HCT116 (cell line): Measurements from ENCODE around the gene NF1. TPM values are rescaled to one million over a fixed set of nuclear protein-coding genes. Genes with fewer than 3 reads are reported as not detected.

Experiments
- ATAC-seq: fragments of 200-7000 bp; cut with Tn5 transposase; 2 replicates; pipeline ENCODE4 v1.9.1; 2020; ENCODE audit warnings: mild to moderate bottlenecking, moderate library complexity
- BruUV-seq: library from RNA; stranded (reverse); fragments of 400-500 nt; replicated peaks from 2 replicates; lab custom pipeline; 2021; lab: Mats Ljungman, UMichigan
- CTCF ChIA-PET: fragments of 300-600 bp; sonication (Branson Sonifier 250); formaldehyde crosslinking; loops from one replicate; lab custom pipeline; 2021; ENCODE audit warnings: antibody characterized with exemption; lab: Charles Lee
- POLR2A ChIA-PET: fragments of 300-600, 350-600 bp; sonication (Branson Sonifier 250); formaldehyde crosslinking; loops from one replicate; lab custom pipeline; 2021; ENCODE audit warnings: antibody characterized with exemption; lab: Charles Lee
- RAD21 ChIA-PET, 2 experiments: fragments of 300-600 bp; sonication (Branson Sonifier 250); formaldehyde crosslinking; loops; one replicate each; lab custom pipeline; 2023; ENCODE audit warnings: low total read pairs in 2 of 2; ENCODE audit not compliant: uncharacterized antibody in 2 of 2, unreplicated experiment in 2 of 2, low non-redundant PET in 1 of 2; lab: Charles Lee
- DNase-seq: peaks from one replicate; pipeline ENCODE4 v3.0.0-alpha.2; 2010; ENCODE audit warnings: low read depth, low spot score
- H2AFZ ChIP-seq: fragments of 200-600 bp; shearing (Covaris generic), sonication (generic); 2 replicates; pipeline ENCODE4 v1.6.1; 2017; ENCODE audit warnings: low read depth, mixed run types, mixed read lengths, antibody characterized with exemption, low read length; ENCODE audit not compliant: poor library complexity, severe bottlenecking
- H3K27ac ChIP-seq: 2 replicates; pipeline ENCODE4 v1.5.1; 2012; ENCODE audit warnings: low read depth, low read length
- H3K27me3 ChIP-seq: fragments of 200-600 bp; sonication (generic); 2 replicates; pipeline ENCODE4 v1.6.1; 2016; ENCODE audit warnings: mixed run types, low read length, mixed read lengths; ENCODE audit not compliant: insufficient read depth
- H3K36me3 ChIP-seq, 2 experiments: fragments of 200-500 bp in 1 of 2; fragments of 200-600 bp in 1 of 2; sonication (Bioruptor generic) in 1 of 2; sonication (generic) in 1 of 2; 2 replicates each; pipeline versions ENCODE4 v1.5.1 to v1.6.1; 2014 to 2016; ENCODE audit warnings: low read length in 2 of 2, inconsistent platforms in 1 of 2, mixed read lengths in 1 of 2, mixed run types in 1 of 2; ENCODE audit not compliant: insufficient read depth in 2 of 2, control insufficient read depth in 1 of 2
- H3K4me1 ChIP-seq, 2 experiments: fragments of 200-600 bp in 1 of 2; sonication (generic) in 1 of 2; 2 replicates each; pipeline versions ENCODE4 v1.5.1 to v1.6.1; 2012 to 2017; ENCODE audit warnings: low read length in 2 of 2, inconsistent platforms in 1 of 2, mild to moderate bottlenecking in 1 of 2, mixed read lengths in 1 of 2, mixed run types in 1 of 2, moderate library complexity in 1 of 2; ENCODE audit not compliant: insufficient read depth in 2 of 2, control insufficient read depth in 1 of 2
- H3K4me2 ChIP-seq: fragments of 200-600 bp; sonication (generic); 2 replicates; pipeline ENCODE4 v1.6.1; 2017; ENCODE audit warnings: mixed run types, low read length, mixed read lengths
- H3K4me3 ChIP-seq, 2 experiments: fragments of 200-600 bp in 1 of 2; sonication (generic) in 1 of 2; replicated peaks in 1 of 2; 2 replicates each; pipeline ENCODE4 v1.5.1; 2011 to 2016; ENCODE audit warnings: low read length in 2 of 2, control low read depth in 1 of 2, low read depth in 1 of 2, mild to moderate bottlenecking in 1 of 2, mixed read lengths in 1 of 2, mixed run types in 1 of 2
- H3K79me2 ChIP-seq: fragments of 200-600 bp; sonication (generic); 2 replicates; pipeline ENCODE4 v1.6.1; 2017; ENCODE audit warnings: mild to moderate bottlenecking, mixed run types, low read length, moderate library complexity, mixed read lengths; ENCODE audit not compliant: insufficient read depth
- H3K9ac ChIP-seq: fragments of 200-600 bp; sonication (generic); 2 replicates; pipeline ENCODE4 v1.6.1; 2016; ENCODE audit warnings: low read length, mixed read lengths
- H3K9me2 ChIP-seq: fragments of 200-600 bp; sonication (generic), shearing (Covaris generic); 2 replicates; pipeline ENCODE4 v1.6.1; 2017; ENCODE audit warnings: mixed run types, mild to moderate bottlenecking, moderate library complexity; ENCODE audit not compliant: insufficient read depth
- H3K9me3 ChIP-seq, 2 experiments: fragments of 200-500 bp in 1 of 2; fragments of 200-600 bp in 1 of 2; sonication (Bioruptor generic) in 1 of 2; sonication (generic) in 1 of 2; 2 replicates each; pipeline ENCODE4 v1.6.1; 2014 to 2017; ENCODE audit warnings: low read length in 2 of 2, mixed read lengths in 2 of 2, inconsistent platforms in 1 of 2, low read depth in 1 of 2, mild to moderate bottlenecking in 1 of 2, mixed run types in 1 of 2, moderate library complexity in 1 of 2; ENCODE audit not compliant: control insufficient read depth in 1 of 2, insufficient read depth in 1 of 2
- H4K20me1 ChIP-seq: fragments of 200-600 bp; sonication (generic), shearing (Covaris generic); 2 replicates; pipeline ENCODE4 v1.6.1; 2017; ENCODE audit warnings: mixed run types, mild to moderate bottlenecking, moderate library complexity; ENCODE audit not compliant: insufficient read depth
- CBX3 ChIP-seq: IDR thresholded peaks from 2 replicates; pipeline ENCODE4 v1.6.1; 2012; ENCODE audit warnings: low read depth
- CEBPB ChIP-seq: IDR thresholded peaks from 2 replicates; pipeline ENCODE4 v1.6.1; 2012; ENCODE audit warnings: low read depth
- EGR1 ChIP-seq: IDR thresholded peaks from 2 replicates; pipeline ENCODE4 v1.6.1; 2012; ENCODE audit warnings: low read depth
- ELF1 ChIP-seq: IDR thresholded peaks from 2 replicates; pipeline ENCODE4 v1.6.1; 2012; ENCODE audit warnings: low read depth, borderline replicate concordance
- EZH2 ChIP-seq: fragments of 200-600 bp; sonication (generic); IDR thresholded peaks from 2 replicates; pipeline ENCODE4 v1.6.1; 2017; ENCODE audit warnings: antibody characterized with exemption, mixed run types
- EZH2phosphoT487 ChIP-seq: fragments of 200-600 bp; IDR thresholded peaks from 2 replicates; pipeline ENCODE4 v1.6.1; 2018; ENCODE audit warnings: antibody characterized with exemption, borderline replicate concordance
- FOSL1 ChIP-seq: IDR thresholded peaks from 2 replicates; pipeline ENCODE4 v1.6.1; 2012; ENCODE audit warnings: low read depth
- JUND ChIP-seq: IDR thresholded peaks from 2 replicates; pipeline ENCODE4 v1.6.1; 2012
- MAX ChIP-seq: IDR thresholded peaks from 2 replicates; pipeline ENCODE4 v1.6.1; 2012
- POLR2A ChIP-seq: IDR thresholded peaks from 2 replicates; pipeline ENCODE4 v1.7.0; 2011; ENCODE audit warnings: borderline replicate concordance; ENCODE audit not compliant: insufficient read depth, insufficient read length; ENCODE audit errors: extremely low read depth
- POLR2AphosphoS5 ChIP-seq: IDR thresholded peaks from 2 replicates; pipeline ENCODE4 v1.6.1; 2011; ENCODE audit warnings: mild to moderate bottlenecking, low read depth, low read length, moderate library complexity
- RAD21 ChIP-seq: IDR thresholded peaks from 2 replicates; pipeline ENCODE4 v1.6.1; 2012; ENCODE audit warnings: low read depth, mild to moderate bottlenecking
- REST ChIP-seq: IDR thresholded peaks from 2 replicates; pipeline ENCODE4 v1.6.1; 2012; ENCODE audit warnings: low read depth
- SIN3A ChIP-seq: IDR thresholded peaks from 2 replicates; pipeline ENCODE4 v1.6.1; 2012; ENCODE audit warnings: low read depth
- SP1 ChIP-seq: IDR thresholded peaks from 2 replicates; pipeline ENCODE4 v1.6.1; 2012; ENCODE audit warnings: low read depth
- SRF ChIP-seq: IDR thresholded peaks from 2 replicates; pipeline ENCODE4 v1.6.1; 2012; ENCODE audit warnings: low read depth
- YY1 ChIP-seq: IDR thresholded peaks from 2 replicates; pipeline ENCODE4 v1.6.1; 2011; ENCODE audit warnings: low read length, low read depth, moderate library complexity, mild to moderate bottlenecking; ENCODE audit not compliant: insufficient replicate concordance; ENCODE audit errors: extremely low read depth
- ZBTB33 ChIP-seq: IDR thresholded peaks from 2 replicates; pipeline ENCODE4 v1.6.1; 2011; ENCODE audit warnings: mild to moderate bottlenecking, low read length, moderate library complexity; ENCODE audit not compliant: insufficient replicate concordance; ENCODE audit errors: extremely low read depth
- ZFX ChIP-seq: fragments of 450-650 bp; IDR thresholded peaks from 2 replicates; pipeline ENCODE4 v1.6.1; 2017
- ZNF274 ChIP-seq: fragments of 200-500 bp; sonication (Bioruptor generic); IDR thresholded peaks from 2 replicates; pipeline ENCODE4 v1.6.1; 2014; ENCODE audit warnings: mild to moderate bottlenecking, low read depth, low read length, inconsistent platforms
- intact Hi-C: fragments of 100-400 bp; cut with micrococcal nuclease; formaldehyde crosslinking; loops from 2 replicates; pipeline ENCODE4 v1.10.0; 2022
- total RNA-seq: library from RNA; stranded (reverse); gene quantifications from one replicate; pipeline ENCODE4 v1.2.1, GENCODE V29; 2021; ENCODE audit not compliant: unreplicated experiment

Gene NF1
- total RNA-seq, 1 experiment from 2014 or later = 20.8 TPM

- no peak for TF ChIP-seq CBX3
- no peak for TF ChIP-seq POLR2A
- TF ChIP-seq SRF = no peak
- no peak for TF ChIP-seq ELF1
- TF ChIP-seq SIN3A = no peak
- TF ChIP-seq SP1 = no peak
- no peak for TF ChIP-seq RAD21
- TF ChIP-seq POLR2AphosphoS5 = no peak
- no peak for TF ChIP-seq FOSL1
These were observed 36.5 kb downstream of the NF1 start (continued) for GRCh38 chr17:31131299-31131698.

GRCh38 chr17:31132977-31133376 is 38.2 kb downstream of the NF1 start:
- RAD21 ChIA-PET = no interaction called here
- no peak overlapping the region for H3K27ac ChIP-seq
- H3K9me2 ChIP-seq = no peaks in the 10 kb centered on the region
- H3K4me3 ChIP-seq = no peak overlapping the region
- no peak overlapping the region for H3K4me2 ChIP-seq
- peaks cover 84% of the 10 kb centered on the region for H3K79me2 ChIP-seq
- H2AFZ ChIP-seq = no peak overlapping the region
- TF ChIP-seq EGR1 (no peak), MAX (no peak), EZH2 (no peak), SRF (no peak), CBX3 (no peak), POLR2A (no peak), SIN3A (no peak), REST (no peak), ELF1 (no peak), SP1 (no peak), ZNF274 (no peak), CEBPB (no peak), YY1 (no peak), JUND (no peak), ZFX (no peak), RAD21 (no peak), ZBTB33 (no peak), FOSL1 (no peak), EZH2phosphoT487 (no peak)
- TF ChIP-seq, all 23 proteins: peak for 0
- no peaks in the 10 kb centered on the region for H3K27me3 ChIP-seq
- no peaks in the 10 kb centered on the region for H3K9me3 ChIP-seq
- no peaks in the 10 kb centered on the region for H3K4me1 ChIP-seq
- no peak for DNase-seq
- ChIA-PET CTCF (no interaction called here), POLR2A (no interaction called here)
- BruUV-seq = no TSS peak
- no peak overlapping the region for H3K9ac ChIP-seq
- ATAC-seq = no peak
- intact Hi-C loops = no loop called here
- no peaks in the 10 kb centered on the region; the same call in 1 of the 2 replicates for H4K20me1 ChIP-seq
- H3K36me3 ChIP-seq = no peaks in the 10 kb centered on the region
